Embryonic facial prominence (tissue), 1 donor: ENCODE results near the gene B3GALT4.
A peak's percentile ranks its signal among the peaks of the same experiment; 100 is the strongest.

ENCODE experiments used
- DNase-seq: peaks from one replicate; pipeline ENCODE4 v3.0.0-alpha.2; 2016; ENCODE audit errors: extremely low spot score

Gene B3GALT4

GRCh38 chr6:33292996-33293682 lies 16.2 kb downstream of the B3GALT4 start:
- no peak for DNase-seq

- peak; percentile 3 for DNase-seq
Measured at GRCh38 chr6:33294086-33294823, 17.3 kb downstream of the B3GALT4 start.

DNA sequence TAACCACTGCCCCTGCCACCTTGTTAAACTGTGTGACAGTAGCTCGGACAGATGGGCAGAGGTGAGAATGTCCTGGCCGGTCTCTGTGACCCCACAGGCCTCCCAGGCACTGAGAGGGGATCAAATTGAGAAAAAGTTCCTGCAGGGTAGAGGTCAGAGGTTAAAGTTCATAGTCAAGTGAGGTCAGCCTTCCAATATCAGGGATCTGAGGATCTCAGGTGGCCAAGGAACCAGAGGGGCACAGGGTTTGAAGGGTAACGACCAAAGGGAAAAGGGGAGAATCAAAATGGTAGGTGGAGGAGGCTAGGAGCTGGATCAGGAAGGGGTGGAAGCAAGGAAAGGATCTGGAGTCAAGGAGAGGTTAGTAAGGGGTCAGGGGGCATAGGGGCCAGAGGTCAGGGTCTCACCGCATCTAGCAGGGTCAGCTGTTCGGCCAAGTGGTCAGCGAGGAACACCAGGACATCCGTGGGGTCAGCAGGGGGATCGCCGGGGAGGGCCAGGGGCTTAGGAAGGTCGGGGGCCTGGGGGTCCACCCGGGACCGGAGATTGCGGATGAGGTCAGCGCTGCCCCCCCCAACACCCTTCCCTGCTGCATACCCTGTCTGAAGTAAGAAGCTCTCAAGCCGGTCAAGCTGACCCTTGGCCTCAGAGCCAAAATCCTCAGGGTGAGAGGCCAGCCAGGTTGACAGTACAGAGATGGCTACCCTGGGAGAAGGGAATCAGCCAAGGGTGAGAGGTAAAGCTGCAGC lies 18.9 kb downstream of the B3GALT4 start:
- peak; percentile 5 for DNase-seq

- DNase-seq = no peak
Measured at GRCh38 chr6:33296797-33297405, 20.0 kb downstream of the B3GALT4 start.

- peak; percentile 27 for DNase-seq
Measured at GRCh38 chr6:33297406-33297955, 20.6 kb downstream of the B3GALT4 start.

GRCh38 chr6:33297956-33298772 lies 21.2 kb downstream of the B3GALT4 start:
- peak; percentile 61 for DNase-seq

- DNase-seq = peak; percentile 36
Measured at GRCh38 chr6:33298773-33299236, 21.9 kb downstream of the B3GALT4 start, which contains the start of gene RGL2. TSS of gene RGL2 (minus strand) at chr6:33298942. CDS start at chr6:33298610, 332 bp downstream.

GRCh38 chr6:33299237-33299944 lies 22.5 kb downstream of the B3GALT4 start:
- DNase-seq = peak; percentile 85

- no peak for DNase-seq
Measured at GRCh38 chr6:33301877-33302276, 25.0 kb downstream of the B3GALT4 start.

DNA sequence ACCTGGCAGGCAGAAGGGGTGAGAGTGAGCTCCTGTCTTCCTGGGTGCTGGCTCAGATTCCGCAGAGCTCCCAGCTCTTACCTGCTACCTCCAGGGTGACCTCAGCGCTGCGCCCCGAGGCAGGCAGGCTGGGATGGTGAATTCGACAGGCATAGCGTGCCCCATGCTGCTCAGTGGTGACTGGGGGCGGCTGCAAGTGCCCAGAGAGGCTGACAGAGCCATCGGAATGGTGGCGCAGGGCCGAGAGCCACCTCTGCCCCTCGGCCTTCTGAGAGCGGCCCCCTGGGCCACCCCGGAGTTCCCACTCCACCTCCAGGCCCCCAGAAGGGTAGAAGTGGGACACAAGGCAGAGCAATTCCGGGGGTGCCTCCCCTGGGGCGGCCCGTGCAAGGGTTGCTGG lies 27.3 kb downstream of the B3GALT4 start:
- DNase-seq = no peak

- DNase-seq = no peak
Measured at GRCh38 chr6:33305052-33305451, 28.1 kb downstream of the B3GALT4 start.

DNA sequence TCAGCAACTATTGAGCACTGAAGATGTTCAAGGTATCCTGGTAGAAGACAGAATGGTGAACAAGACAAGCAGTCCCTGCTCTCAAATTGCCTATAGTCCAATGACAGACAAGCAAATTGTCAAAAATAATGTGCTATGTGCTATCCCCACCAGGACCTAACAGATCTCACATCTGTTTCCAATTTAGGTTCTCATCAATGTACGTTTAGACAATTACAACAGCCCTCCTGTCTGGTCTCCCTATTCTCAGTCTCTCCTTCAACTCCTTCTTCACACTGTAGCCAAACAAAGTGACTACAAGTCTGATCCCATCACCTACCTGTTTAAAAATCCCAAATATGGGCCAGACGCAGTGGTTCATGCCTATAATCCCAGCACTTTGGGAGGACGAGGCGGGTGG lies 29.4 kb downstream of the B3GALT4 start:
- DNase-seq = no peak

GRCh38 chr6:33312361-33313104 lies 35.6 kb downstream of the B3GALT4 start:
- no peak for DNase-seq

- no peak for DNase-seq
Measured at GRCh38 chr6:33313105-33313708, 36.3 kb downstream of the B3GALT4 start.

DNA sequence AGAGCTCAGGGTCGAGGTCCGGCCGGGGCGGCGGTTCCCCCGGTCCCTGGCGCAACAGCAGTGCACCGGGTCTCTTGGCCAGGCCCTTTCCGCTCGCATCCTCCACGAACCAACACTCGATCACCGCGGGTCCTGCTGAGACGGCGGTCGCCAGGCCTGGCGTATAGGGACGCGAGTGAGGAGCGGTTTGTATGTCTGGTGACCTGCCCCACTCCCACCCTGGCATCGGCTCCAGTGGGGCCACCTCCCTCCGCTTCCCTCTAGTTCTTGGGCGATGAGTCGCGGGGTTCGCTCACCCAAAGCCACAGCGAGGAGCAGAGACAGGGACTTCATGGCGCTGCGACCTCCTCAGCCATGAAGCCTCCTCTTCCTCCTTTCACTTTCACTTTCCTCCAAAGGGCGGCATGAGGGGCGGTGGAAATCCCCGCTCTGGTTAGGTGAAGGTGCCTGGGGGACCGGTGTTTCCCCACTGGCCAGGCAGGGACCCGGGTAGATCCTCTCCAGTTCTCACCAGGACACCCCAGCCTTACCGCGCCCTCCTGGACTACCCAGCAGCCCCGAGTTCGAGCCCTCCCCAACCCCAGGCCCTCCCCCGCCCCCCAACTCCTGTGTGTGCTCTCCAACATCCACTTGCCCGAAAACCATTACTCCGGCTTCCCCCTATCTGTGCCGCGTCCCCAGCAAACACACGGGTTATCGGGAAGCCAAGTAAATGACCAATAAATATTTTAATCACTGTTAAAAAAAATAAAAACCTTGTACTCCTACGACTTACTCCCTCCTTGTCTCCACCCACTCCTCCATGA lies 37.0 kb downstream of the B3GALT4 start, which contains the start of gene TAPBP:
Gene TAPBP (minus strand): TSS at position 370 of the 806 bp plus-strand sequence. CDS start 37 bp downstream, at position 333.
- DNase-seq = no peak

GRCh38 chr6:33314515-33314942 lies 37.6 kb downstream of the B3GALT4 start:
- no peak for DNase-seq

GRCh38 chr6:33314943-33315792 lies 38.2 kb downstream of the B3GALT4 start:
- DNase-seq = no peak
